Mucosa of descending colon (tissue), 3 donors: ENCODE measurements around the gene SLFN12. TPM values are rescaled to one million over a fixed set of nuclear protein-coding genes. Genes with fewer than 3 reads are reported as not detected.

Source experiments
- ATAC-seq: fragments of 200-7000 bp; cut with Tn5 transposase; one replicate; pipeline ENCODE4 v1.9.1; 2020; ENCODE audit warnings: mild to moderate bottlenecking, moderate library complexity
- DNase-seq, 3 donors: peaks; one replicate each; pipeline ENCODE4 v3.0.0-alpha.2; 2020
- H3K36me3 ChIP-seq: fragments of 200-600 bp; one replicate; pipeline ENCODE4 v1.8.0; 2021; ENCODE audit warnings: low read depth, mild to moderate bottlenecking
- H3K4me1 ChIP-seq: fragments of 200-600 bp; one replicate; pipeline ENCODE4 v1.8.0; 2021; ENCODE audit warnings: low read depth, mild to moderate bottlenecking
- H3K4me3 ChIP-seq: fragments of 200-600 bp; one replicate; pipeline ENCODE4 v1.8.0; 2021; ENCODE audit warnings: mild to moderate bottlenecking
- H3K9me3 ChIP-seq: fragments of 200-600 bp; one replicate; pipeline ENCODE4 v1.8.0; 2021; ENCODE audit warnings: mild to moderate bottlenecking
- intact Hi-C, 2 donors: fragments of 100-400 bp; cut with DNase I in 1 of 2; cut with micrococcal nuclease in 1 of 2; formaldehyde crosslinking; loops; one replicate each; pipeline versions ENCODE4 v1.11.0 to v1.11.1; 2022; cut with DNase I, micrococcal nuclease
- long read RNA-seq, 2 donors: library from polyadenylated mRNA; unstranded; transcript quantifications; one replicate each; pipeline ENCODE4 v2.0.0, GENCODE V29; 2019 to 2021
- total RNA-seq, 3 donors: library from RNA; stranded (reverse); fragmentation: NEBNext Ultra II Directional in 2 of 3; extraction: Animal tissue kit (Norgen Biotek cat#: 25700) in 2 of 3; gene quantifications; one replicate each; pipeline versions ENCODE4 v1.2.1 to v1.2.4, GENCODE V29; 2021 to 2023
- TF ChIP-seq, protein P1 (sequence below): fragments of 200-600 bp; IDR thresholded peaks from one replicate; pipeline ENCODE4 v1.8.0; 2022; ENCODE audit warnings: antibody characterized with exemption, mild to moderate bottlenecking
- donor health status: DM: no; HTN: no; CAD: no; lungs with moderate emphysema.
- donor health status: DM: no; HTN: no; CAD: no.
- donor health status: DM: no; HTN: yes; CAD: no.

Gene SLFN12
- total RNA-seq, result 1 to 10 TPM; 1.5 to 5.5 (median 3.1) TPM
- long read RNA-seq, donor 1, partial matches to known transcripts, result 0 of 2 reads
- long read RNA-seq, donor 1, other reads (novel, unspliced or antisense), result 1 of 2 reads
- long read RNA-seq, donor 2, partial matches to known transcripts, result 0 of 1 reads
- long read RNA-seq, donor 2, other reads (novel, unspliced or antisense), result 0 of 1 reads

DNA sequence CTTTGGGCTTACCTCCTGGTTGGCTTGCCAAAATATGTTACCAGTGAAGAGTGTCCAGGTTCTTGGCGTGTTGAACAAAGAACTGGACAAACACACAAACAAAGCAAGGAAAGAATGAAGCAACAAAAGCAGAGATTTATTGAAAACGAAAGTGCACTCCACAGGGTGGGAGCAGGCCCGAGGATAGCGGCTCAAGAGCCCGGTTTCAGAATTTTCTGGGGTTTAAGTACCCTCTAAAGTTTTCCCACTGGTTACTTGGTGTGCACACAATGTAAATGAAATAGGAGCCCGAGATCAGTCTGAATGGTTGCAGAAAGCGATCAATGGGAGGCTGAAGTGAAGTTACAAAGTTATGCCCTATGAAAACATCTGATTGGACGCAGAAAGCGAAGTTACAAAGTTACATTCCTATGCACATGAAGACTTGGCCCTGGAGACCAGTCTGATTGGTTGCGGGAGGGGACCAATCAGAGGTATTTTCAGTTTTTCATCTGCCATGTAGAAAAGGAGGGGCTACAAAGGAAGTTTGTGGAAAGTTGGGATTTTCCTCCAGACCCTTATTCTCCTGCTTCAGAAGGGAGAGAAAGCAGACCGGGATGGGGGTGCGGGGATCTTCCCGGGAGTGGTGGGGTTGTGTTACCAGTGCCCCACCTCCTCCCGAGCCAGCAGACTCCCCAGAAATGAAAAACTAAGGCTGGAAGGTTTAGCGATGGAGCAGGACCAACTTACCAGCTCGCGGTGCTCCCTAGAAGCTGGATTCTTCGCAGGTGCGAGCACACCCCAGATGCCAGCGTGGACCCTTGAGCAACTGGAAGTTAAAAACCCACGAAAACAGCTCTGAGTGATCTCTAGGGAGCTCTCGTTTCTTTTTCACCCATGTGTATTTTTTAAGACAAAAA lies at the start of gene SLFN12:
Gene SLFN12 (minus strand): TSS at position 325 of the 899 bp plus-strand sequence. CDS start 9,472 bp downstream, outside the sequence.
- DNase-seq (peak in 2 of 3 donors; percentile 29 to 64), ATAC-seq (peak; percentile 85)
- no peaks in the 10 kb centered on the region for H3K9me3 ChIP-seq
- H3K36me3 ChIP-seq, result no peaks in the 10 kb centered on the region
- H3K4me3 ChIP-seq, result peak within 1 kb of the TSS; percentile 17
- H3K4me1 ChIP-seq, result no peaks in the 10 kb centered on the region
- intact Hi-C loops, result no loop called here
- TF ChIP-seq, protein P1, sequence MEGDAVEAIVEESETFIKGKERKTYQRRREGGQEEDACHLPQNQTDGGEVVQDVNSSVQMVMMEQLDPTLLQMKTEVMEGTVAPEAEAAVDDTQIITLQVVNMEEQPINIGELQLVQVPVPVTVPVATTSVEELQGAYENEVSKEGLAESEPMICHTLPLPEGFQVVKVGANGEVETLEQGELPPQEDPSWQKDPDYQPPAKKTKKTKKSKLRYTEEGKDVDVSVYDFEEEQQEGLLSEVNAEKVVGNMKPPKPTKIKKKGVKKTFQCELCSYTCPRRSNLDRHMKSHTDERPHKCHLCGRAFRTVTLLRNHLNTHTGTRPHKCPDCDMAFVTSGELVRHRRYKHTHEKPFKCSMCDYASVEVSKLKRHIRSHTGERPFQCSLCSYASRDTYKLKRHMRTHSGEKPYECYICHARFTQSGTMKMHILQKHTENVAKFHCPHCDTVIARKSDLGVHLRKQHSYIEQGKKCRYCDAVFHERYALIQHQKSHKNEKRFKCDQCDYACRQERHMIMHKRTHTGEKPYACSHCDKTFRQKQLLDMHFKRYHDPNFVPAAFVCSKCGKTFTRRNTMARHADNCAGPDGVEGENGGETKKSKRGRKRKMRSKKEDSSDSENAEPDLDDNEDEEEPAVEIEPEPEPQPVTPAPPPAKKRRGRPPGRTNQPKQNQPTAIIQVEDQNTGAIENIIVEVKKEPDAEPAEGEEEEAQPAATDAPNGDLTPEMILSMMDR, result no peak

DNA sequence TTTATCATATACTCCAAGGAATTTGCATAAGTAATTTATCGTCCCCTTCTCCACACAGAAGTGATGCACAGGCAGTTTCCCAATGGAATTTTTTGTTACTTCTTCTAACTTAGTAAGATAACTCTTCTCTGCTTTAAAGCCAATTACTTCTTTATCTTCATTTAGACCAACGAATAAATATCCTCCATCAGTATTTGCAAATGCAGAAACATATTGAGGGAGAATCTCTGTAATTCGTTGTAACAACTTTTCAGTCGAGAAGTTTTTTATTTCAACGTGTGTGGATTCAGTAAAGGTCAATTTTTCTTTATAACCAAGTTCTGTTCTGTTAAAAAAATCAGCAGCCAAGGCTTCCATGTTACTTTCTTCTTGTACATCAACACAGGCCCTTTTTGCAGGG lies 47.0 kb upstream of the SLFN12 start:
- no peaks in the 10 kb centered on the region for H3K9me3 ChIP-seq
- no peak overlapping the region for H3K4me3 ChIP-seq
- H3K4me1 ChIP-seq, result no peaks in the 10 kb centered on the region
- intact Hi-C loops, result no loop called here
- H3K36me3 ChIP-seq, result no peaks in the 10 kb centered on the region
- TF ChIP-seq, protein P1, result no peak
- ATAC-seq (no peak), DNase-seq (no peak)

DNA sequence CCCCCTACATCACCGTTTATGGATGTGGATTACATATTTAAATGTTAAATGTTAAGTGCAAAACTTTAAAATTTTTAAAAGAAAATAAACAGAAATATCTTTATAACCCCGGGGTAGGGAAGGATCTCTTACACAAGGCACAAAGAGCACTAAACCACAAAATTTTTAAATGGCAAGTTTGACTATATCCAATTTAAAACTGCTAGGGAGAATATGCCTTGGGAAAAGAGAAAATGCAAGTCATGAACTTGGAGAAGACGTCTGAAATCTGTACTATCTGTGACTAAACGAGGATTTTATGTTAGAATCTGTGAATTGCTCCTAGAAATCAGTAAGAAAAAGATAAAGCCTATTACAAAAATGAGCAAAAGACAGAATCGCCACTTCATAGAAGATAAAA lies 44.9 kb upstream of the SLFN12 start:
- H3K4me1 ChIP-seq, result no peaks in the 10 kb centered on the region
- H3K9me3 ChIP-seq, result no peaks in the 10 kb centered on the region
- intact Hi-C loops, result no loop called here
- DNase-seq, result no peak
- no peak for ATAC-seq
- H3K36me3 ChIP-seq, result no peaks in the 10 kb centered on the region
- TF ChIP-seq, protein P1, result no peak
- H3K4me3 ChIP-seq, result no peak overlapping the region

DNA sequence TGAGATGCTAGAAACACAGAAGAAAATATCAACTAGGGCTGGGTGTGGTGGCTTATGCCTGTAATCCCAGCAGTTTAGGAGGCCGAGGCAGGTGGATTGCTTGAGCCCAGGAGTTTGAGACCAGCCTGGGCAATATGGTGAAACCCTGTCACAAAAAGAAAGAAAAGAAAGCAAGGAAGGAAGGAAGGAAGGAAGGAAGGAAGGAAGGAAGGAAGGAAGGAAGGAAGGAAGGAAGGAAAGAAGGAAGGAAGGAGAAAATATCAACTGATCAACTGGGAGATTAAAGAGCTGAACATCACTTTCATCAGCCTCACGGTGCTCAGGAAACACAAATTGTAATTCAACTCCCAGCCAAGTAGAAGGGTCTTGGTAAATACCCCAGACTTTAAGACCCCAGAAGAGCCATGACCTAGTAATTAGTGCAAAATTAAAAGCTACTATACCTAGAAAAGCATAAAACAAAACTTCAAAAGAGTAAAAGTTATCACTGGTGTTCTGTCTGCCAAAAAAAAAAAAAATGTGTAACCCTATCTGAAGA lies 44.1 kb upstream of the SLFN12 start:
- Histone ChIP-seq H3K9me3 (no peaks in the 10 kb centered on the region), H3K4me1 (no peaks in the 10 kb centered on the region), H3K36me3 (no peaks in the 10 kb centered on the region), H3K4me3 (no peak overlapping the region)
- ATAC-seq (no peak), DNase-seq (no peak)
- intact Hi-C loops, result no loop called here
- TF ChIP-seq, protein P1, result no peak

DNA sequence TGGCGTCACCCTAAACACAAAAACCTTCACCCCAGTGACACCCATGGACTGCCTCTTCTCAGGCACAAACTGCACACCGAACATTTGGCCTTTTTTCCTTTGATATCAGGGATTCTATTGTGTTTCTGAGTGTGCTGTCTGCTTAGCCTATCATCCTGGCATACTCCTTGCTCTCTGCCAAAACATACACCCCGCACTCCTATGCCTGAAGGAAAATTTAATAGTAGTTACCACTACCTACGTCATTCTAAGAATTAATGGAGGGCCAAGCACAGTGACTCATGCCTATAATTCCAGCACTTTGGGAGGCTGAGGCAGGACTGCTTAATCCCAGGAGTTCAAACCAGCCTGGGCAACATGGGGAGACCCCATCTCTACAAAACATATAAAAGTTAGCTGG lies 36.2 kb upstream of the SLFN12 start:
- TF ChIP-seq, protein P1, result no peak
- DNase-seq, result no peak
- intact Hi-C loops, result no loop called here
- H3K36me3 ChIP-seq, result no peaks in the 10 kb centered on the region
- no peak overlapping the region for H3K4me3 ChIP-seq
- H3K4me1 ChIP-seq, result no peaks in the 10 kb centered on the region
- no peaks in the 10 kb centered on the region for H3K9me3 ChIP-seq
- ATAC-seq, result no peak
